T47D (cell line): Measurements from ENCODE around the gene ADGRL3.
"Not testable (repeated sequence)": the region's sequence is repeated elsewhere in the genome, so short reads cannot be mapped to it uniquely, and the experiment has no call there.

ENCODE experiments used
- DNase-seq, 2 experiments: peaks; one replicate each; pipeline versions ENCODE4 v3.0.0 to v3.0.0-alpha.2; 2011 to 2012; ENCODE audit warnings: low read depth in 1 of 2, low spot score in 1 of 2
- JUND ChIP-seq: IDR thresholded peaks from 2 replicates; pipeline ENCODE4 v1.6.1; 2012; ENCODE audit warnings: low read depth
- in situ Hi-C: cut with HindIII; loops from 2 replicates; pipeline ENCODE4 v1.10.0; 2016; ENCODE audit warnings: low sequenced_read_pairs, low pct_unique_long_range_greater_than_20kb

Gene ADGRL3

DNA sequence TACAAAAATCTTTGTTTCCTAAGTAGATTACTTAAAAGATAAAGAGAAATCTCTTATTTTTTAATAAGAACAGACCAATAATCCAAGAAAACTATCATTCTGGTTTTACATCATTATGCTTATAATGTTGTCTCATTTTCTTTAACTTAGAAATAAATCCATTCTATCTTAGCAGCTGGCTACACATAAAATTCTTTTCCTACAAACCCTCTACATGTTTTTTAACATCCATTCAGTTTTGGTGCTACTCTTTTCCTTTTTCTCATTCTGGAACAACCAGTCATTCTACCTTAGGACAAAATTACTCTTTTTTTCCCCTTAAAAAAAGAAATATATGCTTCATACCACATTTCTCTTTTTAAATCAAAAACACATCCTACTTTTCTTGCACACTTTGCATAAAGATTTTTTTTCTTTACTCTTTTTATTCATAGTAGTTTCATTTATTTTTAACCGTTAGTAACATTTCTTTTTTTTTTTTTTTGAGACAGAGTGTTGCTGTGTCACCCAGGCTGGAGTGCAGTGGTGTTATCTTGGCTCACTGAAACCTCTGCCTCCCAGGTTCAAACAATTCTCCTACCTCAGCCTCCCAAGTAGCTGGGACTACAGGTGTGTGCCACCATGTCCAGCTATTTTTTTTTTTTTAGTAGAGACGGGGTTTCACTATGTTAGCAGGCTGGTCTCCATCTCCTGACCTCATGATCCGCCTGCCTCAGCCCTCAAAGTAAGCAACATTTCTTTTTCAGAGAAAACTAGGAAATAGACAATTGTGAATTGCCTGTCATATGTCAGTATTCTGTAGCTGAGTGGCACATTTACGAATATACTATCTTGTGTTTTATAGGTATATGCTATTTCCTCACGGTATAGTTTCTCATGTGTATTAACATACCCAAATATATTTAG lies 562.8 kb downstream of the ADGRL3 start:
- in situ Hi-C loops = no loop called here
- DNase-seq = no peak
- no peak for TF ChIP-seq JUND

DNA sequence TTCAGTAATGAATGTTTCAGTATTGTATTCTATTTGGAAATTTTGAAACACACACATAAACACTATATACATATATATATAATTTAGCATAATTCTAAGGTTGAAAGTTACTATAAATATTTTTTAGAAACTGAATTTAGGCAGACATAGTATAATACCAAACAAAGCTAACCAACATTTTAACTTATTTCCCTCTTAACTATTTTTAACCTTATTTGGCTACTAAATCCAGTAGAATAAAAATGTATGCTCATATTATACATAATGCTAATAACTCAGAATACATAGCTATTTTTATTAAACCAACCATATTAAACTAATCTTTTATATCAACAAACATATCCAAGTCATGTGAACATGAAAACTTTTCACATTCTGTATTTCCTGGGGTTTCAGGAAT lies 563.6 kb downstream of the ADGRL3 start:
- DNase-seq = no peak
- in situ Hi-C loops = no loop called here
- no peak for TF ChIP-seq JUND

GRCh38 chr4:61764090-61764489 lies 564.0 kb downstream of the ADGRL3 start:
- in situ Hi-C loops, DNase-seq: not testable (repeated sequence)

DNA sequence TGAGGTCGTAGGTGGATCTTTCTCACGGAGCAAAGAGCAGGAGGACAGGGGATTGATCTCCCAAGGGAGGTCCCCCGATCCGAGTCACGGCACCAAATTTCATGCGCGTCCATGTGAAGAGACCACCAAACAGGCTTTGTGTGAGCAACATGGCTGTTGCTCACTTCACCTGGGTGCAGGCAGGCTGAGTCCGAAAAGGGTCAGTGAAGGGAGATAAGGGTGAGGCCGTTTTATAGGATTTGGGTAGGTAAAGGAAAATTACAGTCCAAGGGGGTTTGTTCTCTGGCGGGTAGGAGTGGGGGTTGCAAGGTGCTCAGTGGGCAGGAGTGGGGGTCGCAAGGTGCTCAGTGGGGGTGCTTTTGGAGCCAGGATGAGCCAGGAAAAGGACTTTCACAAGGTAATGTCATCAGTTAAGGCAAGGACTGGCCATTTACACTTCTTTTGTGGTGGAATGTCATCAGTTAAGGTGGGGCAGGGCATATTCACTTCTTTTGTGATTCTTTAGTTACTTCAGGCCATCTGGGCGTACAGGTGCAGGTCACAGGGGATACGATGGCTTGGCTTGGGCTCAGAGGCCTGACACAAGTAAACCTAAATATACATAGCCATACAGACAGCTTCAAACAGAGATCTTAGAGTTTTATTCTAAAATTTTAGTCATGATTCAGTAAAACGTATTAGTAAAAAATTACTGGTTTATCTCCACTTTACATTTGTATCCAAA lies 569.5 kb downstream of the ADGRL3 start:
- in situ Hi-C loops, DNase-seq: not testable (repeated sequence)

DNA sequence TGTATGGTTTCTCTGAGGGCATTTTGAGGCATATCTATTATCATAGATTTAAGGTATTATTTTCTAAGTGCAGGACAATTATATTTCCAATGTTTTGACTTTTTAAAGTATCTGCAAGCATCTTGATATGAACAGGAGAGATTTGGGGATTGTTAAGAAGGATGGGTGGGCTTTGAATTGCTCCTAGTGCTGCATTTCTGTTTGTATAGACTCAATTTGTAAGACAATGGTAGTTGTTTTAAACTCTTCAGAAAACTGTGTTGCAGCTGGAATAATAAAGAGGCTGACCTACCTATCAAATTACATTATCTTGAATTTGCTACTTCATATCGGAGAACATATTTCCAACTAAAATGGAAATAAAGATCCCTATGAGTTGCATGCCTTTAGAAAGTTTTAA lies 570.3 kb downstream of the ADGRL3 start:
- in situ Hi-C loops = no loop called here
- DNase-seq = no peak

GRCh38 chr4:61771056-61771455 lies 570.9 kb downstream of the ADGRL3 start:
- DNase-seq = no peak
- no peak for TF ChIP-seq JUND
- in situ Hi-C loops = no loop called here

More for the DNA sequence above, 570.3 kb downstream of the ADGRL3 start:
- no peak for TF ChIP-seq JUND

DNA sequence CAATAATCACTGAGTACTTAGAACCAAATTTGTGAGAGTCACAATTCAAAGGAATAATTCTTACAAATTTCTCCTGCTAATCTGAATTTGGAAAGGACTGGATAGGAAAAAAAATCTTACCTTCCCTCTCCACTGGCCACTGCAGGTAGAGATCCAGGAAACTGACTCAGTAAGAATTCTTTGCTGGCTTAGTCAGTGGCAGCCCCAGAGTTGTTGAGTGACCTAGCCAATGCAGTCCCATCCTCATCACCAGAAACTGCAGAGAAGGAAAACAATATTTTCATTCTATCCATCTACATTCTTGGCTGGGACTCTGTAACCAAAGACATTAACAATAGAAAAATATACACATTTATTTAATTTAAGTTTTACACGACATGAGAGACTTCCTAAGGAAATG lies 572.0 kb downstream of the ADGRL3 start:
- DNase-seq = no peak
- in situ Hi-C loops = no loop called here
- no peak for TF ChIP-seq JUND

DNA sequence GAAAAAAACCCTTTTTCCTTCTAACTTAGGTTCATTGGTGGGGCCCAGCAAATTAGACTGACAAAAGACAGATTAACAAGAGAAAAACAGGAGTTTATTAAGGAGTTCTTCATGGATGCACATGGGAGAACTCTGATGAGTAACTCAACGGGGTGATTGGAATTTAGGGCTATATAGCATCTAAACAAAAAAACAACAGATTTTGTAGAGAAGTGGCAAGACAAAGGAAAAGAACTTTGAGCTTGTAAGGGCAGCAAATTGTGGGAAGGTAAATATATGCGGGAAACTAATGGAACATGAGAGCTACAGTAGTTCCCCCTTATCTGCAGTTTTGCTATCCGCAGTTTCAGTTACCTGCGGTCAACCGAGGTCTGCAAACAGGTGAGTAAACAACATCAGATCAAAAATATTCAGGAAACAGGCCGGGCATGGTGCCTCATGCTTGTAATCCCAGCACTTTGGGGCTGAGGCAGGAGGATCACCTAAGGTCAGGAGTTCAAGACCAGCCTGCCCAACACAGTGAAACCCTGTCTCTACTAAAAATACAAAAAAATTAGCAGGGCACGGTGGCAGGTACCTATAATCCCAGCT lies 573.6 kb downstream of the ADGRL3 start:
- in situ Hi-C loops = no loop called here
- TF ChIP-seq JUND = no peak
- DNase-seq = no peak

GRCh38 chr4:61782133-61782532 lies 582.0 kb downstream of the ADGRL3 start:
- TF ChIP-seq JUND = no peak
- in situ Hi-C loops = no loop called here
- DNase-seq = no peak

GRCh38 chr4:61783050-61783449 lies 582.9 kb downstream of the ADGRL3 start:
- in situ Hi-C loops = no loop called here
- DNase-seq = no peak
- no peak for TF ChIP-seq JUND

GRCh38 chr4:61785761-61786160 lies 585.6 kb downstream of the ADGRL3 start:
- DNase-seq = no peak
- TF ChIP-seq JUND = no peak
- in situ Hi-C loops = no loop called here

DNA sequence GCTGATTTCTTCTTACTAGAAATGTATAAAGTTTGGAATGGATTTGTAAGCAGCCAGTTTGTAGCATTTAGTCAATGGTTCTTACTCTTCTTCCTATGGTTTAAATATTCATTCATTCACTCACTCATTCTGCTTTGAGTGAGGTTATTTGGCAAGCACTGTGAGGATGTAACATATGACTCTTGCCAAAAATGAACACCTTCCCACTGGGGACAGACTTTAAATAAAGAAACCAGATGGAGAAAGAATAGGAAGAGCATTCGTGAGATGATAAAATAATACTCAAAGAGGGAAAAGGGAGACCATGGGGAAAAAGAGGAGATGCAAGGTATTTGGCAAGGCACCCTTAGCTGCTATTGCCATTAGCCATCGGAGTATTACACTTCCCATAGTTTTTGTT lies 586.1 kb downstream of the ADGRL3 start:
- DNase-seq = no peak
- TF ChIP-seq JUND = no peak
- in situ Hi-C loops = no loop called here

GRCh38 chr4:61795998-61796397 lies 595.9 kb downstream of the ADGRL3 start:
- in situ Hi-C loops = no loop called here
- no peak for DNase-seq
- TF ChIP-seq JUND = no peak
